DMS79 treated with DMSO at 0.1 percent for 48 hours (cell line): Measurements from ENCODE around the gene WASL.

Experiments used
- DNase-seq: peaks from one replicate; lab custom pipeline; 2025; lab: John Stamatoyannopoulos, UW

Gene WASL

DNA sequence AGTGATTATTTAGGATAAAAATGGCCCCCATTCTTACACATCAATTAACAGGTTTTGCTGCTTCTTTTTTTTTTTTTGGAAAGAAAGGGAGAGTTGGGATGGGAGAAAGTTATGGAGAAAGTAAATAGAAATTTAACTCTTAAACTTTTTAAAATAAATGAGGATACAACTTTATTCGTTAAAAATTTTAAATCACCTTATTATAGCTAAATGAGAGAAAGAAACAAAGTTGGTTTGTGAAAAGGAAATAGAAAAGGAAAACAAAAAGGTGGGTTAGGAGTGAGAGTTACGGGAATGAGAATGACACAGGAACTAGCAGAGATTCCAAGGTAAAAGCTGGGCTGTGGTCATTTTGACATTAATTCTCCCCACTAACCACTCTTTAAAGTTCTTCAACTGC lies 58.3 kb downstream of the WASL start:
- DNase-seq, result no peak

DNA sequence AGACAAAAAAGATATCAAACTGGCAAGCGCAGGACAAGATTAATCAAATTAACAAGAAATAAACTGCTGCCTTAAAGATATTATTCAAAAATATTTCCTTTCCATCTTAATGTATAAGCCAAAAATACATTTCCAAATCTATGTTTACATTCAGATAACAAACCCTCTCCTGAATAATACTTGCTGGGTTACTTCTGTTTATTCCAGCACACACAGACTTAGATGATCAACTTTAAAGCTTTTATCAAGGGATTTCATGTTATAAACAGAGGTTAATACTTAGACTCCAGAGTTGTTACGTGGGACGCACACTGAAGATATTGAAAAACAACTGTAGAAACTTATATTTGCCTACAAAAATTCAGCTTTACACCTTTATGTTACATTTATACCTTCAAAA lies 59.6 kb downstream of the WASL start:
- DNase-seq, result no peak

DNA sequence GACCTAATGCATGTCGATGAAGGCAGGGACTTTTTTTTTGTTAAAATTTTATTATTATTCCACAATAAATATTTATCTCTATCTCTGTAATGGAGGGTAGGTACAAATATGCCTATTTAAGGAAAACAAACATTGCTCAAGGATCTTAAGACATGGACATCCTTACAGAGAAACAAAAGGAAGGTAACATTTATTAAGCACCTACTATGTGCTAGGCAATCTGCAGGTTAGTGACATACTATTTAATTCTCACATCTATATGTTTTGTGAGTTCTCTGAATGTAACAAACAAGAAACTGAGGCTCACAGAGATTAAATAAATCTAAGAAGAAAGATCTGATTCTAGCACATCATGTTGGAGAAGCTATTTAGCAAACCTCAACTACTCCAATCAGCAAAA lies 61.1 kb downstream of the WASL start:
- no peak for DNase-seq

DNA sequence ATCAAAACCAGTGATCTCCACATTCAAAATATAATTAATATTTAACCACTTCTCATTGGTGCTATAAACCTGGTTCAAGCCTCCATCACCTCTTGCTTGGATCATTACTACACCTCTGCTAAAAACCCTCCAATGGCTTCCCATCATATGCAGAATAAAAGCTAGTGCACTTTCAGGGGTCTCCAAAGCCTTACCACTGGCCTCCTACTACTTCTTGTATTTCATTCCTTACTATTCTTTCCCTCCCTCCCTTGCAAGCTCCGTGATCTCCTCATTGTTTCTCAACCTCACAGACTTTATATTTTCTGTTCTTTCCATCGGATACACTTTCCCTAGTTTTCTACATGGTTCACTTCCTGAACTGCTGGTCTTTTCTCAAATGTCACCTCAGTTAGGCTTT lies 61.6 kb downstream of the WASL start:
- DNase-seq, result no peak

DNA sequence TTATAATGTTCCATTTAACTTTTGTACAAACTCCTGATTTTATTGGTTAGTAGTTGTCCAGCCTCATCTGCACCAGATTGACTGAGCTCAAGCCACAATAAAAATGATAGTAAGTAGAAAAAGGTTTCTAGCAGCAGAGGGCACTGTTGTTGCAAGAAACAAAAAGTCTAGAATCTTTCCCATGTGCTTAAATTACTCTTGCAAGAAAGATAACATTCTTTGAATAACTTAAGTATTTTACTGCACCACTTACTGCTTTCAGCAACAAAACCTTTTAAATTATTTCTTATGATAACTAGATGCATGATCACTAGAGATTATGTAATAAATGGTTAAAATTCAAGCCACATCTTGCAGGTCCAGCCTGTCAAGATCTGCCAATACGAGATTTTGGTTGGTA lies 66.1 kb downstream of the WASL start:
- no peak for DNase-seq

DNA sequence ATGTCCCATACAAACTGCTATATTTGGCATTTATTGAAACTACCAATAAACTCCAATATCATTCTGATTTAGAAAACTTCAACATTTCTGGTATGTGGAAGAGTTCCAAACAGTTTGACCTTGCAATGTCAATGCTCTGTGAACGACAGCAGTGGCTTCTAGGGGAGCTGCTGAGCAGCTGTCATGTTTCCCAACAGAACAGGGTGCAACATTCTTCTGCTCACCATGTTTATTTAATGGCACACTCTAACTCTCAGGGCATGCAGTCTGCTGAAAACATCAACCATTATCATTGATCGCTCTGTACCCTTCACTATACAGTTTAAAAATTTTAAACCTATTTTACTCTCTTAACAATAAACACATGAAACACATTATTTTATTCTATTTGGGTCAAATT lies 67.2 kb downstream of the WASL start:
- DNase-seq, result no peak

DNA sequence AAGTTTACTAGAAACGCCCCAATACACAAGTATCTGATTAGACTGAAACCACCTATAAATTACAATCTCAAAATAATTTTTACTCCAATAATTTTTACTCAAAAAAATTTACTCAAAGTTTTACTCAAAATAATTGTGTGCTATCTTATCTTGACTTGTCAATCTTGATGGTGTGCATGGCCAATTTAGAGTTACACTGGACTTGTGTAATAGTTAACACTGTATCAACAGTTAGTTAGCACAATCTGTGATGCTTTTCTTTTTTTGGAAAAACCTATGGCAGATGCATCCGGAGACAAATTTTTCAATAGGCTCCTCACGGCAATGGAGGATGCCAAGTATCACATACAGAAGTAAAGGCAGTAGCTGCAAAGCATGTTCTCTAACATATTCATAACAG lies 68.2 kb downstream of the WASL start:
- DNase-seq, result no peak

DNA sequence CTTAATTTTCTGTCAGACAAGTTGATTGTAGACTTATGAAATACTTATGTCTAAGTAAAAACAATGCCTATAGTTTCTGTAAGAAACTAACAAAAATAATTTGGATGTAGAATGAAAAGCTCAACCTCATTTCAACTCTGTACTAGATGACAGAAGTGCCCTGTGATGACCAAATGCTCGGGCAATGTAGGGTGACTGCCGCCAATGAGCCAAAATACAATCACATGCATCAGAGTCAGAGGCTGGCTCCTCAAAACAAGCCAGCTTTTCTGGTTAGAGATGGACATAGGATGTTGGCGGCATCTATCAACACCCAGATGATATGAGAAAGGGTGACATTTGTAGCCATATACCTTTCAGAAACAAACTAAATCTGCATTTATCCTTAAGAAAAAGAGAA lies 69.2 kb downstream of the WASL start:
- DNase-seq, result no peak

DNA sequence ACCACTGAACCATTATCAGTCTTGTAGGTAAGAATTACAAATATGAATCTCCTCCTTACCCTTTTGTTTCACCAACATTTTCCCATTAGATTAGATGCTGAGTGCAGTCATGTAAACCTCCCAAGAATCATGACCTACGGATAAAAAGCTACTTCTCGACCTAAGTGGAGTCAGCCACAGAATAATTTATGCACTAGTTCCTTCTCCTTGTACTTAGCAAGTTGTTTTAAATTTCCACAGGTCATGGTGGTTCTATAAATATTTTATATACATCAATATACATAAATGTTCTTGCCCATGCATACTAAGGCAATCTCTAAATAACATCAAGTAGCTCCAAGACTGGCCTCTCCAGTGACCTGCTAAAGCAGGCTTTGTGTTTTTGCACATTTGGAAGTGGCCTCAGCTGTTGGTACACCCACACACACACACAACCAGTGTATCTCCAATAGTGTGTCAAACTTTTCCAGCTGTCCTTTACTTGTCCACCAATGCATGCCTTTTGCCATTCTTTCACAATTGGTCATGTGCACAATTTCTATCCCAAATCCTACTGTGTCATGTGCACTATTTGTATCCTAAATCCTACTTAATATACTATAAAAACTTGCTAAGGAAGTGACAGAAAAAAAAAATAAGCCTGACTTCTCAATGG lies 71.6 kb downstream of the WASL start:
- DNase-seq, result no peak

DNA sequence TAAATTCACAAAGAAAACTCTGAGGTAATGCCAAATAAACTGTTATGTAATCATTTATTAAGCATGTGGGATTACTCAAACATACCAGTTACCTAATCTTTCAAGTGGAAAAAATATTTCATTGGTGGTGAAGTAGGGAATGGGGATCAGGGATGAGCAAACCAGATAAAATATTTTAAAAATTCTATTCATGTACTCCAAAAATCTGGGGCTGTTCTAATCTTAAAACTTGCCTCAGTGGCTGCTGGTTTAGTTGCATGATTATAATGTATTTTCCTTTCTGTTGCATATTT lies 73.7 kb downstream of the WASL start:
- DNase-seq, result no peak

DNA sequence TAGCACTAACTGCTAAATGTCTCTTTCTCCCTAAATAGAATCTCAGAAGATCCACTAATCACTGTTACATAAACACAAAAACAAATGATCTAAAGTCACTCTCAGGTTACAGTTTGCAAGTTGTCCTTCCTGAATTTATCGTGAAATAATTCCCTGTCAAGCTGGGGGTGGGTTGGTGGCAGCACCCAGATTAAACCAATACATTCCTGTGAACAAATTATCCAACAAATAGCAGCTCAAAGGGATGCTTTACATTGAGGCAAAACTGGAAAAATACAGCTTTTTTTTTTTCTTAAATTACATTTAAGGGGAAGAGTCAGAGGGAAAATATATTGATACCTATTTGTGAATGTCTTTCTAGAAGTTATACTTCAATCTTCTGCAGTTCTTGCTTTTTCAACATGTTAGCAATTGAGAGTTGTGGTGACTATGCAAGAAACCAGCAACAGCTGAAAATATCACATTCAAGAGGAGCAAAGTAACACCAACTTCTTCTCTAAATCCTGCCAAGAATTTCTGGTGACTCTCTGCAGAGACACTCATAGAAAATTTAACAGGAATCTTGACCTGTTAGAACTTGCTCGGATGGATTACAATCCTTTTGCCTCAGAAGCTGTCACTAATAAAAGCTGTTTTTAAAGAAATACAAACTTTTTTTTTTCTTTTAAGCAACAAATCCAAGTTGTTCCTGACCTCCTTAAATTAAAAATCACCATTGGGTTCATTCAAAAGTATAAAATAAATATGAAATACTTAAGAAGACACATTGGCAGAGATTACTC lies 74.2 kb downstream of the WASL start:
- no peak for DNase-seq

DNA sequence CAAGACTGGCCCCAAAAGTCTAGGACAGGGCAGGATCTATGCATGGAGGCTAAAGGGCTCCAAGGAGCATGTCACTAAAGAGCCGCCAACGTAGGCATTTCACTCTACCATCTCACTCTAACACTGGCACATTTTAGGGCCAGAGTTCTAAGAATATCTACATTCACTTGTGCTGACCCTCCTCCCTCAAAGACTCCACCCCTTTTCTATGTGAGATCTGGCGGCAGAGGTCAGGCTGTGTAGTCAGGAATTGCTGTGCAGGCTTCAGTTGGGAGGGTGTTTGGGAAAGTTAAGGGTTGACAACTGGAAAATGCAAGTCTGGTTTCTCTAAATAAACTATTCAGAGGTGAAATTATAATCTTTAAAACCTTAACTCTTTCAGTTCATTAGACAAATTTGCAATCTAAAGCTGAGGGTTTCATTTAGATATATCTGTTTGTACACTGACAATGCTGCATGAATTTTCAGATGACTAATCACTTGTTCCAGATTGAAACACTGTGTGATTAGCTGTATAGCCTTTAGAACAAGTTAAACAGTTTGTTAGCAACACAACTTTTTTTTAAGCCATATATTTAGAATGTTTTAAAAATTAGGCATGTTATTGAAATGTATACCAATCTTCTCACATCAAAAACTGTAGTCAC lies 74.9 kb downstream of the WASL start:
- no peak for DNase-seq

DNA sequence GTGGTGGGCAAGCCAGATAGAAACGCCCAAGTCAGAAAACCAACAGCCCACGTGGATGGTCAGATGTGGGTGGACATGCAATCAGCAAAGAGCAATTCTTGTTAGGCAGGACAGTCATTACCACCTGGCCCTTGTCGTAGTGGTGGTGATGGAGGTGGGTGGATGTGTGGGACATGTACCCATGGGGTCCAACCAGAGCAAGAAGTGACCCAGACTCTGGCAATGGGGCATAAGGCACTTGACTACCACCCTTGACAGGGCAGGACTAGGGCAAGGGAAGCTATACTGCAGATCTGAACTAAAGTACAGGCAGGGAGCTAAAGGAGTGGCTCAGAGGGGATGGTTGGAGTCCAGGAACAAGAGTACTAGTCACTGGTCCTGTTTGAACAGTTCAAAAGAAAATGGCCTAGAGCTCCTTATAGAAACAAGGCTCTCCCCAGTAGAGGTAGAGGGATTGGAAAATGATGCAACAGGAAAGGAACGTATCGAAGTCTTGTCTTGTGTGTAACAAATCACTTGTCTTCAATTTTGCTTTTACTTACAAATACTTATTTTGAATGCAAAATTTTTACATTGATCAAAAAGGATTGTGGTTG lies 75.6 kb downstream of the WASL start:
- no peak for DNase-seq

DNA sequence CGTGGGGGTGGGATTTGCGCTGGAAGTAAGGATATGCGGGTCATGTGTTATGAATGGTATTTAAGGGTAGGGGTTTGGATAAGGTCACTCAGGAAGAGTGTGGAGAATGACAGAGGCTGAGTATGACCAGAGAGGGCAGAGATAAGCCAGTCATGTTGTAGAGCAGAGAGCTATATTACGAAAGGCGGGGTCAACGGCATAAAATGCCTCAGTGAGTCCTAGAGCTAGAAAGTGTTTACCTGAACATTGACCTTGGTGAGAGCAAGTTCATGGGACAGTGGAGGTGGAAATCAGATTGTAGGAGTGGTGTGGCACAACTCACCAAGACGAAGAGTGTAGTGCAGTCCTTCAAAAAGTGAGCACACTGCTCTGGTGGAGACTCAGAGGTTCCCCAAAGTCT lies 79.3 kb downstream of the WASL start:
- no peak for DNase-seq

DNA sequence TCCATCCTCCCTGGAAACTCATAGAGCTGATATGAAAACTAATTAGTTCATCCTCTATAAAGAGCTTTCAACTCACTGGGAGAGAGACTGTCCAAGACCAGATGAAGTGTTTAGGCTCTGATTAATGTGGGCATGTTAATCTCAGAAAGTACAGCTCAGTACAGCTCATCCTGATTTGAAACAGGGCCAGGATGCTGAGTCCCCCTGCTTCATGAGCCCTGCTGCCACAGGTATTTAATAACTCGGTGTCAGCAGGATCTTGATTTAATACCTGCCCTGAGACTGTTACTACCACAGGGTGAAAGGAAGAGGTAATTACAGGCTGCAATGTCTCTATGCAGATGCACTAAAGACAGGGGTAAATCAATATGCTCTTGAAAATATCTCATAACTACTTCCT lies 82.3 kb downstream of the WASL start:
- DNase-seq, result no peak

DNA sequence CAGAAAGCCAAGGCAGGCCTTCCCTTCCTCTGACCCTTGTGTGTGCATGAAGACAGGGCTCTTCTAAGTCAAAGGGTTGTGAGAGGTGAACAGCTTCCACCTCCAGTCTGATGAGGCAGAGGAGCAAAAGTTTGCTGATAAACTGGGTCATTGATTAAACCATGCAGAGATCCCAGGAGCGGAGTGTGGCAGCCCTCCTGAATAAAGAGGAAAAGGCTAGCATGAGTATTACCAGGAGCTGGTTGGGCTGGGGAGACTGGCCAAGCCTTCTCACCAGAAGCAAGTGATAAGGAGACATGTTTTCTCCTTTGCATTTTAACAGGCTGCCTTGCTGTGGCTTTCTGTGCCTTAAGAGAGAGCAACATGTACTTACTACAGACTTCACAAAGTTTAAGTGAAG lies 82.9 kb downstream of the WASL start:
- DNase-seq, result no peak

DNA sequence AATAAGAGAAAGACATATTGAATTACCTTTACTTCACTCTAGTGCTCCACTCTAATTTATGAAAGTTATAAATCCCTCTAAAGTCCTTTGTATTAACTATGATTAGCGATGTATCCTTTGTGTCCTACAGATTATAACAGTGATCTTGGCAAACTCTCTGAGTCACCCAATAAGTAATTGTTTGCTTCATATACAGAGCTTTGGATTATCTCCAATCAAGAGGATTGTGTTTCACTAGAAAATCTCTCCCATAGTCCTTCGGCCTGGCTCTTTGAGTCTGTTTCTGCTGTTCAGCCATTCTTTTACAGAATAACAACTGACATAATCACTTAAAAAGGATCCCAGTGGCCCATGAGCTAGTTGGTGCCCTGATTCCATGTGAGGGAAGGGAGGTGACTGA lies 83.6 kb downstream of the WASL start:
- DNase-seq, result no peak

DNA sequence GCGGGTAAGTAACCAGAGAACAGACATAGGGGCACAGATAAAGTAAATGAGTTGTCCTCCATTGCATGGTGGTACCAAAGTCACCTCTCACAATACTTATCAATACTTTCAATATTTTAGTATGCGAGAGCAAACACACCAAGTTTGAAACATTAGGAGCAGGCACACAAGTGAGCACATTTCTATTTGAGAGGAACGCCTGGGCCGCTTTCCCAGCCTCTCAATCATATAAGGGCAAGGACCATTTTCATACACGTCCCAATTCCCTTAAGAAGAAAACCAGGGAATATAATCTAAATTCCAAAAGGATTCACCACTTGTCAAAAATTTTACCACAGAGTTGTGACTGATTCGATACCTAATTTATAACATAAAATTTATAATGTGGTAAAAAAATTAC lies 85.6 kb downstream of the WASL start:
- no peak for DNase-seq

DNA sequence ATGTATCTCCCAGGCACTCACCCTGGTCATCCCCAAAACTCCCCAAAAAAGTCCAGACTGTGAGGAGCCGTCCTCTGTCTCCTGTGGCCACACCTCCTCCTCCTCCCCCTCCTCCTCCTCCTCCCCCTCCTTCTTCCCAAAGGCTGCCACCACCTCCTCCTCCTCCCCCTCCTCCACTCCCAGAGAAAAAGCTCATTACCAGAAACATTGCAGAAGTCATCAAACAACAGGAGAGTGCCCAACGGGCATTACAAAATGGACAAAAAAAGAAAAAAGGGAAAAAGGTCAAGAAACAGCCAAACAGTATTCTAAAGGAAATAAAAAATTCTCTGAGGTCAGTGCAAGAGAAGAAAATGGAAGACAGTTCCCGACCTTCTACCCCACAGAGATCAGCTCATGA lies 86.0 kb downstream of the WASL start:
- no peak for DNase-seq

DNA sequence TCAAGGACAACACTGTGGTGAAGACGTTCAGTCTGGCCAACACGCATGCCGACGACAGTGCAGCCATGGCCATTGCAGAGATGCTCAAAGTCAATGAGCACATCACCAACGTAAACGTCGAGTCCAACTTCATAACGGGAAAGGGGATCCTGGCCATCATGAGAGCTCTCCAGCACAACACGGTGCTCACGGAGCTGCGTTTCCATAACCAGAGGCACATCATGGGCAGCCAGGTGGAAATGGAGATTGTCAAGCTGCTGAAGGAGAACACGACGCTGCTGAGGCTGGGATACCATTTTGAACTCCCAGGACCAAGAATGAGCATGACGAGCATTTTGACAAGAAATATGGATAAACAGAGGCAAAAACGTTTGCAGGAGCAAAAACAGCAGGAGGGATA lies 86.5 kb downstream of the WASL start:
- no peak for DNase-seq

DNA sequence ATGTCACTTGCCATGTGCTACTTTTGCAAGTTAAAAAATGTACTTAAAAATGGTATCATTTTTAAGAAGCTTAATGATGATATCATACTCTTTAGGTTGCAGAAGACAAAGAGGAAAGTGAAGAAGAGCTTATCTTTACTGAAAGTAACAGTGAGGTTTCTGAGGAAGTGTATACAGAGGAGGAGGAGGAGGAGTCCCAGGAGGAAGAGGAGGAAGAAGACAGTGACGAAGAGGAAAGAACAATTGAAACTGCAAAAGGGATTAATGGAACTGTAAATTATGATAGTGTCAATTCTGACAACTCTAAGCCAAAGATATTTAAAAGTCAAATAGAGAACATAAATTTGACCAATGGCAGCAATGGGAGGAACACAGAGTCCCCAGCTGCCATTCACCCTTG lies 87.0 kb downstream of the WASL start:
- no peak for DNase-seq

DNA sequence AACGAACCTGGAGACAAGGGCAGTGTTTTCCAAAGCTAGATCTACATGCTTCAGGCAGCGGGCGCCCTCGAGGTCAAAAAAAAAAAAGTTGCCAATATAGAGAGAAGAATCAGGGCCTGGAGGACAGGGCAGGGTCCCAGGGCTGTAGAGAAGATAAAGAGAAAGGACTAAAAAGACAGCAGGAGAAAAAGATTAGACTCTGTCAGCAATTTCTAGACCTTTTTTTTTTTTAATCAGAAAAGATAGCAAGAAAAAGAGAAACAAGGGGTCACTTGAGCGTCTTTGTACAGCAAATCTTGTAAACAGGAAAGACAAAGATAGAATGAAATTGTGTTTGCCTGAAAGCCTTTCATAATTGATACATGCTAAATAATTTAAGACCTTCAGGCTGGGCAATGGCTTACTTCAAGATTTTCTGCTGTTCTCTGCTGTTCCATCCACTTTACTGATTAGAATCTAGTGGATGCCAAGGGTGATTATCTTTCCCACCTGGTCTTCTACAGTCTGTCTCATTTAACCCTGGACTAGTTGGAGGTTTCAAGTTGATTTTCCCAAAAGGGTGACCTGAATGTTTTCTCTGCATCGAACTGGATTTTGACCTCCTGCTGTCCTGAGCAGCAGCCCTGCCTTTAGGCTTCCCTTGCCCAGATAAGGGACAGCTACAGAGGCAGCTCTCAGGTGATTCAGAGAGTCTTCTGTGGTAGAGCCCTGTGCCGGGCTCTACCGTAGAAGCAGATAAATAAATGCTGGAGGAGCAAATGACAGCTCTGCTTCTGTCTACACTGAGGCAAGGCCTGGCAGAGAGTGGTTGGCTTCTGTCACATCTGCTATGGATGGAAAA lies 88.1 kb downstream of the WASL start:
- DNase-seq, result no peak
